GM21825 (cell line): ENCODE results near the gene CIITA.
A peak's percentile ranks its signal among the peaks of the same experiment; 100 is the strongest.
"Not testable (repeated sequence)": the region's sequence is repeated elsewhere in the genome, so short reads cannot be mapped to it uniquely, and the experiment has no call there.

Experiments used
- ATAC-seq: cut with Tn5 transposase; IDR thresholded peaks from one replicate; pipeline ENCODE4 v1.9.1; 2021; ENCODE audit warnings: mild to moderate bottlenecking, moderate library complexity; ENCODE audit not compliant: unreplicated experiment

CIITA gene

GRCh38 chr16:10934325-10935107, 57.5 kb downstream of the CIITA start:
- no peak for ATAC-seq

- no peak for ATAC-seq
These were observed 58.4 kb downstream of the CIITA start for GRCh38 chr16:10935226-10935915.

- ATAC-seq = no peak
These were observed 59.4 kb downstream of the CIITA start for GRCh38 chr16:10936272-10936984.

- ATAC-seq = no peak
These were observed 60.3 kb downstream of the CIITA start for GRCh38 chr16:10937068-10937859.

GRCh38 chr16:10938321-10938720, 61.3 kb downstream of the CIITA start:
- ATAC-seq = no peak

- no peak for ATAC-seq
These were observed 62.0 kb downstream of the CIITA start for GRCh38 chr16:10938796-10939648.

GRCh38 chr16:10939649-10940234, 62.7 kb downstream of the CIITA start:
- no peak for ATAC-seq

GRCh38 chr16:10940501-10941079, 63.6 kb downstream of the CIITA start:
- ATAC-seq = no peak

- ATAC-seq = no peak
These were observed 64.3 kb downstream of the CIITA start for GRCh38 chr16:10941127-10941933.

- ATAC-seq = not testable (repeated sequence)
These were observed 64.9 kb downstream of the CIITA start for GRCh38 chr16:10941935-10942351.

GRCh38 chr16:10942352-10943063, 65.5 kb downstream of the CIITA start, which contains the start of gene DEXI:
TSS of gene DEXI (minus strand) at chr16:10942468. CDS start at chr16:10942005, 463 bp downstream.
- ATAC-seq = peak; percentile 60

- no peak for ATAC-seq
These were observed 66.0 kb downstream of the CIITA start for GRCh38 chr16:10943064-10943353.

- peak; percentile 58 for ATAC-seq
These were observed 67.5 kb downstream of the CIITA start, which contains the start of gene CLEC16A for GRCh38 chr16:10944249-10945064. TSS of gene CLEC16A (plus strand) at chr16:10944564. CDS start at chr16:10944718, 154 bp downstream.

GRCh38 chr16:10945065-10945787, 68.2 kb downstream of the CIITA start:
- no peak for ATAC-seq

GRCh38 chr16:10946308-10946707, 69.3 kb downstream of the CIITA start:
- no peak for ATAC-seq

- ATAC-seq = no peak
These were observed 70.3 kb downstream of the CIITA start for GRCh38 chr16:10947211-10947787.
